ENCODE results near the gene FAM53B.

Gene FAM53B

DNA sequence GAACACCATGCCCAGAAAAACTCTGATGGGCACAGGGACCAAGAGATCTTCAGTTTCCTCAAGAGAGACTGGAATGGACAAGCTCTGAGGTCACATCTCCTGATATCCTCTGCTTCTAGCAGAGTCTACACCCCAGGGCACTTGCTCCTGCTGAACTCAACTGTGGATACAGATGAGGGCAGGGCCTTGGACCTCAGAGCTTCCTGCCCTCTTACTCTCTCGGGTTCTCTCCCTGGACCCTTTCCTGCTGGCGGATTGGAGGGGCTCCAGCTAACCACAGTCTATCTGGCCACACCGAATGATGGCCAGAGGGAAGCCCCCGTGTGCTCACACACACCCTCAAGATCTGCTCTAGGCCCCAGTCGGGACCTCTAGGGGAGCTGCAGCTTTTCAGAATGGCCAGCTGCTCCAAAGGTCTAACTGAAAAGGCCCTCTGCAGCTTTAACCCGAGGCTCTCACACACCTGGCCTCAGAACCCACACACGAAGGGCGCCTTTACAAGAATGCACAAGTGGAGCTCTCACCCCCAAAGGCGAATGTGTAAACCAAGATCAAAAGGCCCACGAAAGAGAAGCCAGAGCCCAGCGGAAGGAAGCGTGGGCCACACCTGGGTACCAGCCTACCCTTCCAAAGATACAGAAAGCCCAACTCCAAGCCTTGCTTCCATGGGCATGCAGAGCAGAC is 65.5 kb downstream of the FAM53B start:
- no peak for DNase-seq (ENCODE audit: low read depth in 2 of 2)

DNA sequence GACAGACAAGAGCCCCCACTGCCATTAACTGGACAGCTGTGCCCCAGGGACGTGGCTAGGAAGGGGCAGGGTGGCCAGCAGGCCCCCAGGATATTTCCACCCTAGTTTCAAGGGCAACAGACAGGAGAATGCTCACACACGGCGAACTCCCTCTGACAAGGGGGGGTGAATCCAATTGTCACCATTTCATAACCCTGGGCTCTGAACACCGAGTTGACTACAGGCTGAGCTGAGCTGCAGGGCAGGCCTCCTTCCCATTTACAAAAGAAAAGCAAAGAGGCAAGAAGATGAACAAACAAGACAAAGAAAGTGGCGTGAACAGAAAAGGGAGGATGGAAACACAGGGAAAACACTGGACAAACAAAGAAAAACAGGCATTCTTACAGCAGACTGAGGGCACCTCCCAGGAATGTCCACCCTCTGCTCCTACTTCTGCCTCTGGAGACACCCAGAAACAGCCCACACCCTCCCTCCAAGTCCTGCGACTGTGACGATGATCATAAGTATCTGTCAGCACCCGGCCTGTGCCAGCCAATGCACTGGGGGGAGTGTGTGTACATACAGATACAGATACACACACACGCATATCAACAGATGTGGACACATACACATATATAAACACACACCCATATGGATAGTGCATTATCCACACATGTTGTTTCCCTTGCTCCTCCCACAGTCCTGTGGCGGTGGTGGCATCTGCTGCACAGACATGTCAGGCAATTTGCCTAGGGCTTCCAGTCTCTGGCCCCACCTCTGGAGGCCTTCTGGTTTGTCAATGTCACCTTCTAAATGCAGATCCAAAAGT is 66.2 kb downstream of the FAM53B start:
- DNase-seq (ENCODE audit: low read depth in 2 of 2) = peak in 1 of 2 experiments; percentile 17

- no peak for DNase-seq (ENCODE audit: low read depth in 2 of 2)
Measured at GRCh38 chr10:124677293-124677699, 66.9 kb downstream of the FAM53B start.

DNA sequence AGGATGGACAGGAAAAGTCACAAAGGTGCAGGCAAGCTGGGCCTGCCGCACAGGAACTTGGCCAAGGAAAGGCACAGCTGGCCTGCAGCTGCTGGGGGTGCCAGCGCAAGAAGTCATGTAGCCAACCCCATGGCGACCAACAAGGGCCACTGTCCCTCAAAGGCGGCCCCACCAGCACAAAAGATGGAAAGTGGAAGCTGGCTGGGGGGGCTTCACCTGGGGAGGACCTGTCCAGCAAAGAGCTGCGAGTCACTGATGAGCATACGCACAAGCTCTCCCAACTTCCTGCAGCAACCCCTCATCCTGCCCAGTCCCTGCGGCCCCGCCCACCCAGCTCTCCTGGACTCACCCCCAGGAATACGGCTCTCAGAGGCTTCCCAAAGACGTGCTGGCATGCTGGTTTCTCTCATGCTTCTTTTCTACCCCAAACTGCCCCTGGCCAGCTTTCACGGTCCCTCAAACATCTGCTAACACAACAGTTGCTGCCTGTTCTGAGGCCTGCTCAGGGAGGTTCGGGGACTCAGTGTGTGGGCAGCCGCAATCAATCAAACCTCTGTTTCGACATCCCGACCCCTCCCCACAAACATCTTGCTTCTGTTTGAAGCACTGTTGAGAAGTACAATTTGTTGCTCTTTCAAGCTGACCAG is 67.6 kb downstream of the FAM53B start:
- DNase-seq (ENCODE audit: low read depth in 2 of 2) = no peak

DNA sequence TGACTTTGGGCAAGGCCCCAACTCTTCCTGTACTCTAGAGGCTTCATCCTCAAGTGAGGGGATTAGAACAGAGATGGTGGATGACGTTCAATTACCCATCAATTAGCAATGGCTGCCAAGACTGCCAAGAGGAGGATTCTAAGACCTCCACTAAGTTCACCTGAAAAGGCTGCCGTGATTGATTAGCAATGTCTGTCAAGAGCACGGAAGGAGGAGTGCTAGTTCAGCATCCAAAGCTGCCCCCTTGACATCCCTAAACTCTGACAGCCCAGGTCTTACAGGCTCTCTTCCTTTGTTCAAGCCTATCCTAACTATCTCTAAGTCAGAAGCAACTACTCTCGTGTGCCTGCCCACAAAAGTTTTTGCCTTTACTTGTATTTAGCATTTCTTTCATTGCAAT is 68.4 kb downstream of the FAM53B start:
- no peak for DNase-seq (ENCODE audit: low read depth in 2 of 2)

GRCh38 chr10:124675261-124675660 is 68.9 kb downstream of the FAM53B start:
- DNase-seq (ENCODE audit: low read depth in 2 of 2) = no peak

DNA sequence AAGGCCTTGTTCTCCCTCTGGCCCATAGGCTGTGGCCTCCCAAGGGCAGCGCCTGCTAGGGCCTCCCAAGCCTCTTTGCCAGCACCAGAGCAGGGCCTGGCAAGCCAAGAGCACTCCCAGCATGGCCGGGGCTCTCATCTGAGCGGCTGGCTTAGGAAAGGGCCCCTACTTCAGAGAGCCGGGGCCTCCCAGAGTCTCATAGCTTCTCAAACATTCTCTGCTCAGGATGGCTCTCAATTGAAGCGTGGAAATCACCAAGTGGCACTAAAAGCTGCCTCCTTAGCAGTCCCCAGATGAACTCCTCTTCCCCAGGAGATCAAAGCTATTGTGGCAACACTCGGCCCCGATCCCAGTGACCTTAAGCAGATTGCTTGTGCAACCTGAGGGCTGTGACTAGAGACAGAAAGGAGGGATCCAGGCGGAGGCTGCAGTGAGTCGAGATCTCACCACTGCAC is 69.4 kb downstream of the FAM53B start:
- DNase-seq (ENCODE audit: low read depth in 2 of 2) = no peak

GRCh38 chr10:124672181-124672638 is 72.0 kb downstream of the FAM53B start:
- no peak for DNase-seq (ENCODE audit: low read depth in 2 of 2)

GRCh38 chr10:124671486-124672075 is 72.6 kb downstream of the FAM53B start:
- no peak for DNase-seq (ENCODE audit: low read depth in 2 of 2)

DNA sequence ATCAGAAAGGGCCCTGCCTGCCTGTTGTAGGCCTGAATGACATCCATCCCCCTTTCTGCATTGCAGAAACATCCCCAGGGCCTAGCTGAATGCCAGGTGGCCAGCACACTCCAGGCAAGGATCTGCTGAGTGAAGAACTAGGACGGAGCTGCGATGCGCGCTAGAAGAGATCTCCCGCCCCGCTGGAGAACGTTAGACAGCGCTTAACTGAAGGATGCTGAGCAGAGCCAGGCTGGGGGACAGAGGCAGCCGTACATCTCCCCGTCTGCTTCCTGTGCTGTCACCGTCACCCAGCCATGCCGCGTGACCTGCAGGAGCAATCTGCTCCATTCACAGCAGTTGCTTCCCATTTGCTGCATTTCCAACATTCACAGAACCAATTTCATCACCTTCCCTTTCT is 73.3 kb downstream of the FAM53B start:
- DNase-seq (ENCODE audit: low read depth in 2 of 2) = no peak

GRCh38 chr10:124669824-124670654 is 74.1 kb downstream of the FAM53B start:
- no peak for DNase-seq (ENCODE audit: low read depth in 2 of 2)

DNA sequence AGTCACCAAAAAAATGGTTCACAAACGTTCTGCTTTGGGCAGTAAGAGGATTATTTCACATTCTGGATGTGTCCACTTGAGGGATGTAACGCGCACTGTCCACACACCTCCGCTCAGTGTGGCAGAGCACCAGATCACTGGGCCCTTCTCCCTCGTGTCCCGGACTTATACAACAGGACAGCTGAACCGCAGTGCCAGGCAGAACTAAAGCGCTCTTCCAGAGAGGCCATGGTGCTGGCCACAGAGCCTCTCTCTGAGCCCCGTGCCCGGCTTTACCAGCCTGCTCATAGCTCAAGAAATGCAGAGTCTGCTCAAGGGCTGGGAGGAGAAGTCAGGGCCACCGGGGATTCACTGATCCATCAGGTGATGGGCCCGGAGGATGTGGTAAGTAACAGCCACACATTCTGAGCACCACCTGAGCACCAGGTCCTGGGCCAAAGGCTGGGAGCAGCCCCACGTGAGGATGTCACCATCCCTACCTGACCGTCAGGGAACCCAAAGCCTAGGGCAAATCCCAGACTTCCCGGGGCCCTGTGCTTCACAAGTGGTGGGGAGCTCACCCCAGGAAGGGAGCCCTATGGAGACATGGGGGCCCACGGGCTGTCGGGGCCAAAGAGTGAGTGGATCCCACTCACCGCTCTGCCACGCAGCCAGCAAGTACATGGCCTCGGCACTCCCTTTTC is 74.9 kb downstream of the FAM53B start:
- DNase-seq (ENCODE audit: low read depth in 2 of 2) = no peak

GRCh38 chr10:124668517-124669051 is 75.6 kb downstream of the FAM53B start:
- no peak for DNase-seq (ENCODE audit: low read depth in 2 of 2)

- no peak for DNase-seq (ENCODE audit: low read depth in 2 of 2)
Measured at GRCh38 chr10:124667425-124668345, 76.5 kb downstream of the FAM53B start.

- DNase-seq (ENCODE audit: low read depth in 2 of 2) = no peak
Measured at GRCh38 chr10:124666494-124666893, 77.7 kb downstream of the FAM53B start.

- no peak for DNase-seq (ENCODE audit: low read depth in 2 of 2)
Measured at GRCh38 chr10:124665980-124666379, 78.2 kb downstream of the FAM53B start.

DNA sequence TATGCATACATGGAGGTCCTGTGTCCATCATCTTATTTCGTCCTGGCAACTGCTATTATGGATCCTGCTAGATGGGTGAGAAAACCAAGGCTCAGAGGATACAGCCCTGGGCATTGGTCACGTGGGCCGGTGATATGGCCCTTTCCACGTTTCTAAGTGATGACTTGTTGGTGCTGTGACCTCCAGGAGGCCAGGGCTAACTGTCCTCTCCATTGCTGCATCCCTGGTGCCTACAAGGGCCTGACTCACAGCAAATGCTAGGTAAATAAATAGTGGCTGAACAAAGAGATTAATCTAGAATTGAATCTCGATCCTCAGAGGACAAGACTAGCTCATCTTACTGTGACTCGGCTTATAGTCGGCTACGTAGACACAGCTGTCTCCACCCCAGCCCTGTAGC is 78.6 kb downstream of the FAM53B start:
- DNase-seq (ENCODE audit: low read depth in 2 of 2) = no peak

DNA sequence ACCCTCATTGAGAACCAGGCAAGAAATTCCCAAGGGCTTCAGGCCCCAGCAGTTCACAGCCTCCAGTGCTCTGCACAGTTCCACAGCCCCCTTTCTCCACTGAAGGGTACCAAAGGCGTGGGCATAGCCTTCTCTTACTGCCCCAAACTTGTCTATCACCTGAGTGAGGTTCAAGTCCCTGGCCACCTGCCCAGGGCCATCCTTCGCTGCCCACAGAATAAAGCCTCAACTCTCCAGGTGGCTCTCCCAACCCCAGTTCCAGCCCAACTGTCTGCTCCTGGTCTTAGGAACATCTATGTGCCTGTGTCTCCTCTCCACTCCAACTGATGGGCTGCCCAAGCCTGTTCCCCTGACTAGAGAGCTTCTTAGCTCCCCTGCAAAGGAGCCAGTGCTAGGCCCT is 79.1 kb downstream of the FAM53B start:
- DNase-seq (ENCODE audit: low read depth in 2 of 2) = no peak

GRCh38 chr10:124663766-124664360 is 80.3 kb downstream of the FAM53B start:
- DNase-seq (ENCODE audit: low read depth in 2 of 2) = no peak
